HPDE6-E6E7 (cell line): ENCODE results near the gene SARS2.
A peak's percentile ranks its signal among the peaks of the same experiment; 100 is the strongest.
"Not testable (repeated sequence)": the region's sequence is repeated elsewhere in the genome, so short reads cannot be mapped to it uniquely, and the experiment has no call there.

Experiments
- DNase-seq: peaks from one replicate; pipeline ENCODE4 v3.0.0; 2011; ENCODE audit warnings: missing footprints; ENCODE audit errors: extremely low spot score

SARS2 gene

DNA sequence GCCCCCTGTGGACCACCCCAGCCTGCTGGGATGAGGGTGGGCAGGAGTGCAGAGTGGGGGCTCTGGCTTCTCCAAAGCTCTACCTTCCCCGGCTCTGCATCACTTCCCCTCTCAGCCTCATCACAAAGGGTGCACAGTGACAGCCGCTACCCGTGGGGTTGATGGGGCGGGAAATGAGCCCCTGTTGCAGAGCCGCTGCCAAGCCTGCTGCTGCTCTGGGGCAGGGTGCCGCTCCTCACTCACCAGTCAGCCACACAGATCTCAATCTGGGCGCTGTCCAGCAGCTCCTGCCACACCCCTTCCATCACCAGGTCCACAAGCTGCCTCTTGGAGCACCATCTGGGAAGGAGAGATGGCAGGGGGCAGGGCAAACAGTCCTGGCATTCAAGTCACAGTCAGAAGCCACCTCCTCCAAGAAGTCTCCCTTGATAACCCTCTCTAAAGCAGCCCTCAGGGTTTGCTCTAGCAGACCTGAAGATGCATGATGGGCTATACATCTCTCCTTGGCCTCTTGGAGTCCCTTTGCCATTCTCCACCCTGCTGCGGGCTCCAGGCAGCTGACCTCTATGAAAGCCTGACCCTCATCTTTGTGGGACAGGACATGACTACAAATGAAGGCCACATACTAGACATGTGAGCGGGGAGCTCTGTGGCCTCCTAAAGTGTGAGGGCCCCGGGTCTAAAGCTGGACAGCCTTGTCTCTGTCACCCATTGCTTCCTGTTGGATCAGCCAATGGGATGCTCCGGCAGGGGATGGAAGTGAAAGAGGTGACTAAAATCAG is 15.9 kb upstream of the SARS2 start:
- DNase-seq: no peak

DNA sequence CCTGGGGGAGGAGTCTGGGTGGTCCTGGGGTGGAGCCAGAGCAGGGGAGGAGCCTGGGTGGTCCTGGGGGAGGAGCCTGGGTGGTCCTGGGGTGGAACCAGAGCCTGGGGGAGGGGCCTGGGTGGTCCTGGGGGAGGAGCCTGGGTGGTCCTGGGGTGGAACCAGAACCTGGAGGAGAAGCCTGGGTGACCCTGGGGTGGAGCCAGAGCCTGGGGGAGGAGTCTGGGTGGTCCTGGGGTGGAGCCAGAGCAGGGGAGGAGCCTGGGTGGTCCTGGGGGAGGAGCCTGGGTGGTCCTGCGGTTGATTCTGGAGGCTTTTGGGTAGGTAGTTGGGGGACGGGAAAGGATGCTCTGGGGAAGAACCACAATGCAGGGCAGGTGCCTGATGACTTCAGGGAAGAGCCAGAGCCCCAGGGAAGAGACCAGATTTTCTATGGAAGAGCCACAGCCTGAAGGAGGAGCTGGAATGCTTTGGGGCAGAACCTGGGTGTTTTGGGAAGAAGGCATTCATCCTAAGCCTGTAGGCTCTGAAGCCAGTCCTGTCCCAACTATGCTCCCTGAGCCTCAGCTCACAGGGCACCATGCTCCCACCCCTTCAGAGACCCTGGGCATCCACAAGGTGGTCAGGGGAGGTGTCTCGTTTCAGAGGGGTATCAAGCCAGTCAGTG is 15.1 kb upstream of the SARS2 start:
- no peak for DNase-seq

DNA sequence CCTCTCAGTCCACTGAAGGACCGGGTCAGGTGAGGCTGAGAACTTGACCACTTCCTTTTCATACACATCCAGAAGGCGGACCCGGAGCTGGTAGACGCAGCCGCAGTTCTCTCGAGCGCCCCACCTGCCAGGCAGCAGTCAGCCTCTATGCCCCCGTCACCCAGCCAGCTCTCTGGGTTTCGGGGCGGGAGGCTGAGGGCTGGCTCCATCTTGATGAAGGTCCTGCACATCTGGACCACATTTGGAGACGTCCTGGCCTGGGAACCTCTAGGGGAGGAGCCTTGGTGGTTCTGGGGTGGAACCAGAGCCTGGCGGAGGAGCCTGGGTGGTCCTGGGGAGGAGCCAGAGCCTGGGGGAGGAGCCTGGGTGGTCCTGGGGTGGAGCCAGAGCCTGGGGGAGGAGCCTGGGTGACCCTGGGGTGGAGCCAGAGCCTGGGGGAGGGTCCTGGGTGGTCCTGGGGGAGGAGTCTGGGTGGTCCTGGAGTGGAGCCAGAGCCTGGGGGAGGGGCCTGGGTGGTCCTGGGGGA is 14.5 kb upstream of the SARS2 start:
- no peak for DNase-seq

DNA sequence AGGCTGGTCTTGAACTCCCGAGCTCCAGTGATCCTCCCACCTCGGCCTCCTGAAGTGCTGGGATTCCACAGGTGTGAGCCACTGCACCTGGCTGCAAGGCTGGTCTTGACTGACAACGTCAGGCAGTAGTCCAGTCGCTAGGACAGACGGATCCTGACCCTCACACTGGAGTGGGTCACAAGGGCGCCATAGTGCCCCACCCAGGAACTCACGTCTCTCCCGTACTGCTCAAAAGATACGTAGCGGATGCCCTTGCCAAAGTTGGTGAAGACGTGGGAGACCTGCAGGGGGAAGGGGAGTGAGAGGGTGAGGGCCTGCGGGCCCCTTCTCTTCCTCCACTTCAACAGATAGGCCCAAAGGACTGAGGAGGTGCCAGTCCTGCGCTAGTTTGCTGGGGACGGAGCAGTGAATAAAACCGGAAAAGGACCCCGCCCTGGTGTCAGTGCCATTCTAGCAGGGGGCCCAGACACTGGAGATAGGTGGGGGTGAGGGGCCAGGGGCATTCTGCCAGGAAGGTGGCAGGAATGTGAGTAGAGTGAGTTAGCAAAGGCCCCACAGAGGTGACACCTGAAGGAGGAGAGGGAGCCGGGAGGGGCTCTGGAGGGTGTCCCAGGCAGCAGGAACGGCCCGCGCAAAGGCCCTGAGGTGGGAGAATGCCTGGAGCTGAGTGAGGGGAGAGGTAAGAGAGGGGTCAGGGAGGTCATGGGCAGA is 12.1 kb upstream of the SARS2 start:
- DNase-seq: no peak

DNA sequence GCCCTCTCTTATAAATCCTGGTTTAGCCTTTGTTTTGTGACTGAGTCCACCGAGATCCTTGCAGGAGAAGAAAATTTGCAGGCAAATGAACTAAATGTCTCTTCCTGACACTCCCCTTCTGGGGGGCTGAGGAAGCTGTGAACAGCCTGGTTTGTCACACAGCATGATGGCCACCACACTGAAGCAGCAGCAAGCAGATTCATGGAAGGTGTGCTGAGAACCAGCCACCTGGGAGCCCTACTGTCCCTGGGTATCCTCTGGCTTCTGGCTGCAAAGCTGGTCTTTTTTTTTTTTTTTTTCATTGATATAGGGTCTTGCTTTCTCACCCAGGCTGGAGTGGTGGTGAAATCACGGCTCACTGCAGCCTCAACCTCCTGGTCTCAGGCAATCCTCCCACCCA is 11.4 kb upstream of the SARS2 start:
- DNase-seq: no peak

DNA sequence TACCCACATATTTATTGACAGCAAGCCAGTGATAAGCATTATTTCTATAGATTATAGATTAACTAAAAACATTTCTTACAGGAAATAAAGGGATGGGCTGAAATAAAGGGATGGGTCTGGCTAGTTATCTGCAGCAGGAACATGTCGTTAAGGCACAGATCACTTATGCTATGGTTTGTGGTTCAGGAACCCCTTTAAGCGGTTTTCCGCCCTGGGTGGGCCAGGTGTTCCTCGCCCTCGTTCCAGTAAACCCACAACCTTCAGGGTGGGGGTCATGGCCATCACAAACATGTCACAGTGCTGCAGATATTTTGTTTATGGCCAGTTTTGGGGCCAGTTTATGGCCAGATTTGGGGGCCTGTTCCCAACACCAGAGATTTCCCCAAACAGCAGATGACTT is 10.9 kb upstream of the SARS2 start:
- DNase-seq: not testable (repeated sequence)

DNA sequence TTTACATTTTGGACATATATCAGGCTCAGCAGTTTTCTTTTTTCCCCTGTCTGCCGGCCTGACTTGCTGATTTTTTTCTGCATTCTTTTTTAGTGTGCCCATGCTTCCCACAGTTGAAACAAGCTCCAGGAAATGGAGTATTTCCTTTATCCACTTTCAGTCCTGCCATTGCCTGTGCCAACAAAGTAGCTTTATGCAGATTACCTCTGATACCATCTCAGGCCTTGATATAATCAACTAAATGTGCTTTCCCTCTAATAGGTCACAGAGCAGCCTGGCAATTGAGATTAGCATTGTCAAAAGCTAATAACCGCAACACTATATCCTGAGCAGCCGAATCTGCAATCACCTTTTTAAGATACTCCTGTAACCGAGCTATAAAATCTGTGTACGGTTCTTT is 9.4 kb upstream of the SARS2 start:
- no peak for DNase-seq

DNA sequence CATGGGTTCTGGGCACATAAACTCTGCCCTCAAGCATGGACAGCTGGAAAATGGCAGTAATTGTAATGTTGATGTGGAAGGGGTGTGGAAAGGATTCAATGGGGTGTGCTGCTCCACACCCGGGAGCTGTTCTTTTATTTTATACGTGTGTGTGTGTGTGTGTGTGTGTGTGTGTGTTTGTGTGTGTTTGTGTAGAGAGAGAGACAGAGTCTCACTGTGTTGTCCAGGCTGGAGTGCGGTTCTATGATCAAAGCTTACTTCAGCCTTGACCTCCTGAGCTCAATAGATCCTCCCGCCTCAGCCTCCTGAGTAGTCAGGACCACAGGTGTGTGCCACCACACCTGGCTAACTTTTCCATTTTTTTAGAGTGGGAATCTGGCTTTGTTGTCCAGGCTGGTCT is 3.0 kb upstream of the SARS2 start:
- no peak for DNase-seq

DNA sequence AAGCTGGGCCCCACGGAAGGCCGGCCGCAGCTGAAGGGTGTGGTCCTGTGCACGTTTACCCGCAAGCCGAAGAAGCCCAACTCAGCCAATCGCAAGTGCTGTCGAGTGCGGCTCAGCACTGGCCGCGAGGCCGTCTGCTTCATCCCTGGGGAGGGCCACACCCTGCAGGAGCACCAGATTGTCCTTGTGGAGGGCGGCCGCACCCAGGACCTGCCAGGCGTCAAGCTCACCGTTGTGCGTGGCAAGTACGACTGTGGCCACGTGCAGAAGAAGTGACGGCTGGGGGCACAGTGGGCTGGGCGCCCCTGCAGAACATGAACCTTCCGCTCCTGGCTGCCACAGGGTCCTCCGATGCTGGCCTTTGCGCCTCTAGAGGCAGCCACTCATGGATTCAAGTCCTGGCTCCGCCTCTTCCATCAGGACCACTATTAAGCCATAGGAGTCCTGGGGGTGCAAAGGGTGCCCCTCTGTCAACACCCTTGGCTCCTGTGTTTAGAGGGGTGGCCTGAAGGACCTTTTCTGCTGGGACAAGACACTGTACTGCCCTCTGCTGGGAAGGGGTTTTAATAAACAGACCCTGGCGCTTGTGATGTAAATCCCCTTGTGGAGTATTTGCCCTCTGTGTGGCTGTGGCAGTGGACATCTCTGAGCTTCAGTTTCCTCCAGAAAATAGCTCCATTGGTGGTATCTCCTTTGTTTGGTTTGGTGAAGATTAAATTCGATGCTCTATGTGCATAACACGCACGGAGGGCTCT is 2.0 kb upstream of the SARS2 start:
- no peak for DNase-seq

DNA sequence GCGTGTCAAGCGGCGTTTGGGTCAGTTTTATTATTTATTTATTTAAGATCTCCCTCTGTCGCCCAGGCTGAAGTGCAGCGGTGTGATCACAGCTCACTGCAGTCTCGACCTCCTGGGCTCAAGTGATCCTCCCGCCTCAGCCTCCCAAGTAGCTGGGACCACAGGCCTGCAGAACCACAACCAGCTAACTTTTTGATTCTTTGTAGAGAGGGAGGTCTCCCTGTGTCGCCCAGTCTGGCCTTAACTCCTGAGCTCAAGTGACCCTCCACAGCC is 894 bp upstream of the SARS2 start:
- no peak for DNase-seq

DNA sequence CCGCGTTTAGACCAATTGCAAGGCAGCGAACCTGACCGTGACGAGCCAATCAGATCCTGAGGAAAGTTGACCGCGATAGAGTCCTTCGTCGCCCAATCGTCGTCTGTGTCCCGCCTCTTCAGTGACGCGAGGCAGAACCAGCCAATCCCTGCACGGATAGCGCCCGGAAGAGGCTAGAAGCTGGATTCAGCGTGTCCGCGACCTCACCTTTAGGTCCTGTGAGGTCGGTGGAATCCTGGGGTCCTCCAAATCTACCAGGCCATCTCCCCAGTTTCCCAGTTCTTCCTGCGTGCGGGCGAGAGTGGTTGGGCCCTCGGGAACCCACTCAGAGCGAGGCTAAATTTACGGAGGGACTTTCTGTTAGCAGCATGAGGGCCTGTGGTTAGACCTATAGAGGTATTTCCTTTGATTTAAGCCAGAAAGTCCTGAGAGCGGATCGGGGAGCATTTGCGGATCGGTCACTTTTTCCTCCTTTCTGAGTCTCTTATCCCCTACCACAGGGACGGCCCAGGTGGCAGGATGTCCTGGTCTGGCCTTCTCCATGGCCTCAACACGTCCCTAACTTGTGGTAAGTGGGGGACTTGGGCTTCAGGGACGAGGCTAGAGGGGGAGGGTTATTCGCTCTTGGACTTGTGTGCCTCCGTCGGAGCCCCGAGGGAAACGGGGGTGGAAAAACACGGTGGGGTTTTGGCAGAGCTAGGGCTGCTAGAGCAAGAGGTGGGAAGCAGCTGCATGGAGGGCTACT is 385 bp upstream of the SARS2 start, which contains the start of gene MRPS12:
Gene MRPS12, plus strand, starts transcription at position 169 of the 745 bp plus-strand sequence. Its CDS starts 351 bp downstream, at position 520.
- peak; percentile 99 for DNase-seq

DNA sequence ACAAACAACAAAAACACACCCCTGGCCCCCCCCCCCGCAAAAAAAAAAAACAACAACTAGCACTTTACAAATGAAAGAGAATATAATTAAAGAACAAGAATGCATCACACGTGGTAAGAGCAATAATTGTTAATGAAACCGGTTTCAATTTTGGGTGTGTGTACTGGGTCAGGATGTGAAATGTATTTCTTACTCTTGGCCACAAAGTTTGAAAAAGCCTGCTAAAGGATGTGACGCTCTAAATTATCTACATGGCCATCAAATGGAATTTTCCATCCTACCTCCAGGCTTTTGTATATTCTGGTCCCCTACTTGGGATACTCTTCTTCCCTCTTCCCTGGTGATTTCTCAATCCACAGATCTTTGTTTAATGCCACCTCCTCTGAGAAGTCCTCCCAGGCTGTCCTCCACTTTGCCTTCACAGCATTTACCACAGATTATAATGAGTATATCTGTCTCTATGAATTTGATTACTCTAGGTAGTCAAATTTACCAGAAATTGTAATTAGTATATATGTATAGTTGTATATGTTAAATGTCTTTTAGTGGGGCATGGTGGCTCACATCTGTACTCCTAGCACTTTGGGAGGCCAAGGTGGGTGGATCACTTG is 2.1 kb downstream of the SARS2 start:
- DNase-seq: no peak

DNA sequence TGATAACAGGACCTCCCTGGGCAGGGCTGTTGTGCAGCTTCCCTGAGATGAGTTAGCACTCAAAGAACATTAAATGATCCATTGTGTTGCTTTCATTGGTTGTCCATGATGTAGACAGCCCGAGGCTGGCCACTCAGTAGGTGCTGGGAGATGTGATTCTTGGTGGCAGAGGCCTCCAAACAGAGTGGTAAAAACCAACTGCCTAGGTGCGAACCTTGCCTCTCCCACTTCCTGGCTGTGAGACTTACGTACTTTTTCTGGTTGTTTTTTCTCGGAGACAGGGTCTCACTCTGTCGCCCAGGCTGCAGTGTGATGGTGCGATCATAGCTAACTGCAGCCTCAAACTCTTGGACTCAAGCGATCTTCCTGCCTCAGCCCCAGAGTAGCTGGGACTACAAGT is 6.2 kb downstream of the SARS2 start:
- no peak for DNase-seq

DNA sequence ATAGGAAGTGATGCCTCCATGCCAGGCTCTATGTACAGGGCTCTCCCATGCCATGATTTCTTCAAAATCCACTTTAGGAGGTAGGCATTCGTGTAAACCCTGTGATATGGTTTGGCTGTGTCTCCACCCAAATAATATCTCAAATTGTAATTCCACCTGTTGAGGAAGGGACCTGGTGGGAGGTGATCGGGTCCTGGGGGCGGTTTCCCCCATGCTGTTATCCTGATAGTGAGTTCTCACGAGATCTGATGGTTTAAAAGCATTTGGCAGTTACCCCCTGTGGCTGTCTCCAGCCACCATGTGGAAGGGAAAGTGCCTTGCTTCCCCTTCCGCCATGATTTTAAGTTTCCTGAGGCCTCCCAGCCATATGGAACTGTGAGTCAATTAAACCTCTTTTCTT is 8.1 kb downstream of the SARS2 start:
- no peak for DNase-seq

DNA sequence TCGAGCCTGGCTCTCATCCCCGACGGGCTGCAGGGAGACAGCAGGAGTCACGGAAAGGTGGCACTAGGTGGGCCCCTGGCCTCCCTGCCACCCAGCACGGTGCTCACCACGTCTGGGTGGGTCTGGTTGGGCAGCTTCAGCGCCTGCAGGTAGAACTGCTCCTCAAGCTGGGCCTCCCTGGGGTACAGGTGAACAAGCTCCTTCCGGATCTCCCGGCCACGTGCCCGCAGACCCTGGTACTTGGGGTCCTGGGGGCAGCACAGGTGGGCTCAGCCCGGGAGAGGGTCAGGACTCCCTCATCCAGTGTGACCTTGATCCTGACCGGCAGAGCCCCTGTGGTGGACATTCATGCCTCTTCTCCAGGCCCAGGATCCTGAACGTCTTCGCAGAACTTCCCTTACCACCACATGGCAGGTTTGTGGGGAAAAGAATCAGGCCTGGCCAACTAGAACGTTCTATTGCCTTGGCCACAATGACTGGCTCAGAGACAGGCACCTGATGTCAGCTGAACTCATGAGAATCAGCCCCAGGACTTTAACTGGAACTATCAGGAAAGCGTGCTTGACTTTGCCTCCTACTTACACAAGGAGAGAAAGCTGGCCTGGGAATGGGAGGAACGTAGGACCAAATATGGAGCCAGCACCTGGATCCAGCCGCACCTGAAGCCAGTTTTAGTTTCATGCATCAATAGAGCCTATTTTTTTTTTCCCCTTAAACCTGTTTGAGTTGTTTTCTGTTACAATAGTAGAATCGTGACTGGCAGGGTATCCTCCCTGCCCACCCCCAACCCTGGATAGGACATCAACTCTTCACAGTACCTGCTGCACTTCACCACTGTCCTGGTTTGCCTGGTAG is 8.9 kb downstream of the SARS2 start:
- no peak for DNase-seq

DNA sequence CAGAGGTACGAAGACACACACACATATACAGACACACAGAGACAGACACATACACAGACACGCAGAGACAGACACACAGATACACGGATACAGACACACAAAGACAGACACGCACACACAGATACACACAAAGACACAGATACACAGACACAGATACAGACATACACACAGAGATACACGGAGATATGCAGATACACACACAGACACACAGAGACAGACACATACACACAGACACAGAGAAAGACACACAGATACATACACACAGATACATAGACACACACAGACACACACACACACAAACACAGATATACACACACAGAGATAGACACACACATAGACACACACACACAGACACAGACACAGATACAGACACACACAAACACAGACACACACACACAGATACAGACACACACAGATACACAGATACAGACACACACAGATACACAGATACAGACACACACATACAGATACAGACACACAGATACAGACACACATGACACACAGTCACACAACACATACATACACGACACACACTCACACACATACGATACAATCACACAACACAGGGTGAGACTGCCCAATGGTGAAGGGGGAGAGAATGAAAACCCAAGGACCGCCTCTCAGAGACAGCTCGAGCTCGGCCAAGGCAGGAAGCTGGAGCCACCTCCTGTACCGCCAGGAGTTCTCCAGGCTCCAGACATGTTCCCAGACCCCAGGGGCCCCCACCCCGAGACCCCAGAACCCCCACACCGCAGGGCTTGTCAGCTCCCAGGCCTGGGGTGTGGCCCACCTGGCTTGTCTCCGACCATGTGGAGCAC is 9.8 kb downstream of the SARS2 start:
- DNase-seq: no peak

DNA sequence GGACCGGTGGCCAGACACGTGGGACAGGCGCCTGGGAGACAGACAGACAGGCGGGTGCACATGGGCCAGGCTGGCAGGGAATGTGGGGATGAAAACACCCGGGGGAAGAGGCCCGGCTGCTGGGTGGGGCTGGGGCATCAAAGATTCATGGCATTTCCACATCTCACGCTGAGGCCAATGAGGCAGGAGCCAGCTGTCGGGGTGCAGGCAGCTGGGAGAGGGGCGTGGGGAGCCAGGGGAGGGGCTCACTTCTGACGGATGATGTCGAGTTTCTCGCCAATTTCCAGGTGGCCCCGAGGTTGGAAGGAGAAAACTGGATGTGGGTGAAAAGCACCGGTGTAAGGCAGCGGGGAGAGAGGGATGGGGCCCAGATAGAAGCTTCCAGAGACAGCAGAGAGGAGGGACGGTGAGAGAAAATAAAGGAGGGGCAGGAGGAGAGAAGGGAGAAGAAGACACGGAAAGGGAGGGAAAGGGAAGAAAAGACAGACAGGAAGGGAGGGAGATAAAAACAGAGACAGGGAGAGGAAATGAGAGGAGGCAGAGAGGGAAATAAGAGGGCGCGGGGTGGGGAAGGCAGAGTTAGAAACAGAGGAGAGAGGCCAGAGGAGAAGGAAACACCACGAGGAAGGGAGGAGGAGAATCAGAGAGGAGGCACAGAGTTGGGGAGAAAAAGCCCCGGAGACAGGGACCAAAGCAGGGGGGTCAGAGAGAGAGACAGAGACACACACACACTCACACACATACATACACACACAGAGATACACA is 10.5 kb downstream of the SARS2 start:
- no peak for DNase-seq

DNA sequence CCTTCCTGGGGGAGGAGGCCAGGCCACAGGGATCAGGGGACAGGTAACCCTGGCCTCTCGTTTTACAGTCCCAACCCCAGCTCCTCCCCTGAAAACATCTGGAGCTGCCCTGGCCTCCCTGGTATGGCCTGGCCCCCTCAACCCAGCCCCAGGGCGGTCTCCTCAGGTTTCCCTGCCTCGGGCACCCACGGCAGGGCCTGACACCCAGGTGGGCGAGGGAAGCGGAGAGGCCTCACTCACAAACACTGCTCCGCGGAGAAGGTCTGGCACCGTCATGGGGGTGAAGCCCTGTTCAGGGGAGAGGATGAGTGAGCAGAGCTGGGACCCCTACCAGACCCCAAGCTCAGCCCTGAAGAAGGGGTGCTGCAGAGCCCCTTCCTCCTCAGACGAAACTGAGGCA is 12.0 kb downstream of the SARS2 start:
- no peak for DNase-seq
